T47D (cell line): ENCODE measurements around the gene ZNF235.
"Not testable (repeated sequence)": the region's sequence is repeated elsewhere in the genome, so short reads cannot be mapped to it uniquely, and the experiment has no call there.

Experiments
- DNase-seq, 2 experiments: peaks; one replicate each; pipeline versions ENCODE4 v3.0.0 to v3.0.0-alpha.2; 2011 to 2012; ENCODE audit warnings: low read depth in 1 of 2, low spot score in 1 of 2
- JUND ChIP-seq: IDR thresholded peaks from 2 replicates; pipeline ENCODE4 v1.6.1; 2012; ENCODE audit warnings: low read depth
- in situ Hi-C: cut with HindIII; loops from 2 replicates; pipeline ENCODE4 v1.10.0; 2016; ENCODE audit warnings: low sequenced_read_pairs, low pct_unique_long_range_greater_than_20kb

Gene ZNF235

GRCh38 chr19:44304659-44305193 lies at the start of gene ZNF235:
Gene ZNF235 (minus strand): TSS chr19:44305025. CDS start chr19:44303404, 1,621 bp downstream.
- TF ChIP-seq JUND: no peak
- peak; percentile 81 to 91 for DNase-seq
- in situ Hi-C loops: no loop called here

GRCh38 chr19:44346556-44346955 lies 41.7 kb upstream of the ZNF235 start:
- in situ Hi-C loops: no loop called here
- no peak for TF ChIP-seq JUND
- no peak for DNase-seq

GRCh38 chr19:44345959-44346358 lies 41.1 kb upstream of the ZNF235 start:
- DNase-seq: no peak
- in situ Hi-C loops: no loop called here
- no peak for TF ChIP-seq JUND

- no peak for DNase-seq
- no peak for TF ChIP-seq JUND
- in situ Hi-C loops: no loop called here
Measured at GRCh38 chr19:44344255-44344654, 39.4 kb upstream of the ZNF235 start.

- in situ Hi-C loops: no loop called here
- TF ChIP-seq JUND: no peak
- no peak for DNase-seq
Measured at GRCh38 chr19:44341794-44342193, 37.0 kb upstream of the ZNF235 start.

GRCh38 chr19:44334639-44335038 lies 29.8 kb upstream of the ZNF235 start:
- DNase-seq, in situ Hi-C loops: not testable (repeated sequence)

- no peak for DNase-seq
- in situ Hi-C loops: no loop called here
- TF ChIP-seq JUND: no peak
Measured at GRCh38 chr19:44332145-44332544, 27.3 kb upstream of the ZNF235 start.

GRCh38 chr19:44315883-44316282 lies 11.1 kb upstream of the ZNF235 start:
- in situ Hi-C loops: no loop called here
- no peak for DNase-seq
- no peak for TF ChIP-seq JUND

GRCh38 chr19:44313231-44313630 lies 8.4 kb upstream of the ZNF235 start:
- in situ Hi-C loops: no loop called here
- no peak for DNase-seq
- TF ChIP-seq JUND: no peak

- in situ Hi-C loops: no loop called here
- no peak for TF ChIP-seq JUND
- DNase-seq: no peak
Measured at GRCh38 chr19:44308011-44308410, 3.2 kb upstream of the ZNF235 start.

- in situ Hi-C loops: no loop called here
- DNase-seq: no peak
- no peak for TF ChIP-seq JUND
Measured at GRCh38 chr19:44306283-44306682, 1.5 kb upstream of the ZNF235 start.

- no peak for TF ChIP-seq JUND
- in situ Hi-C loops: no loop called here
- DNase-seq: no peak
Measured at GRCh38 chr19:44305457-44305856, 632 bp upstream of the ZNF235 start.

- peak in 1 of 2 experiments; percentile 6 for DNase-seq
- in situ Hi-C loops: no loop called here
- no peak for TF ChIP-seq JUND
Measured at GRCh38 chr19:44303976-44304568, 753 bp downstream of the ZNF235 start.

GRCh38 chr19:44303320-44303719 lies 1.5 kb downstream of the ZNF235 start:
- in situ Hi-C loops: no loop called here
- TF ChIP-seq JUND: no peak
- DNase-seq: no peak

GRCh38 chr19:44284968-44285367 lies 19.9 kb downstream of the ZNF235 start:
- no peak for TF ChIP-seq JUND
- in situ Hi-C loops: no loop called here
- no peak for DNase-seq
